ENCODE results near the gene RFX1.

- TF ChIP-seq CTCF (IDR thresholded peaks at IDR 0.05), result no peak
- no peak for TF ChIP-seq POLR2A (IDR thresholded peaks at IDR 0.05)
These were observed 22.8 kb downstream of the RFX1 start for GRCh38 chr19:13983213-13983889.
